K562 (cell line): ENCODE measurements around the gene AMIGO1. TPM values are rescaled to one million over a fixed set of nuclear protein-coding genes. Genes with fewer than 3 reads are reported as not detected.
A peak's percentile ranks its signal among the peaks of the same experiment; 100 is the strongest.

ENCODE experiments used
- ATAC-seq: fragments of 200-7000 bp; cut with Tn5 transposase; 3 replicates; pipeline ENCODE4 v1.9.1; 2020; ENCODE audit warnings: moderate library complexity
- BruUV-seq: library from RNA; stranded (reverse); fragments of 400-500 nt; replicated peaks from 2 replicates; lab custom pipeline; 2021; lab: Mats Ljungman, UMichigan
- CTCF ChIA-PET: fragments of 300-600 bp; formaldehyde crosslinking; extraction: SDS; loops from one replicate; lab custom pipeline; 2021; ENCODE audit warnings: low intra/inter-chr PET ratio; lab: Yijun Ruan, JAX
- POLR2A ChIA-PET: fragments of 300-600, 350-650 bp; sonication (Branson Sonifier 250); formaldehyde crosslinking; extraction: SDS; loops from one replicate; lab custom pipeline; 2021; ENCODE audit warnings: antibody characterized with exemption, inconsistent platforms; lab: Yijun Ruan, JAX
- DNase-seq, 4 experiments: peaks; one replicate each; pipeline versions ENCODE4 v3.0.0 to v3.0.0-alpha.2; 2011 to 2018; ENCODE audit warnings: low spot score in 3 of 4, mixed read lengths in 3 of 4; ENCODE audit errors: extremely low read depth in 1 of 4
- FAIRE-seq: peaks from 2 replicates; lab custom pipeline; 2011; peaks lifted over from hg19 to GRCh38; lab: Jason Lieb, UNC
- H2AFZ ChIP-seq: 2 replicates; pipeline ENCODE4 v1.6.0; 2011; ENCODE audit warnings: low read depth, low read length, control low read depth, inconsistent platforms
- H3K27ac ChIP-seq: fragments of 200-600 bp; 3 replicates; pipeline ENCODE4 v1.8.0; 2011; ENCODE audit warnings: low read depth, mild to moderate bottlenecking, control low read depth, inconsistent platforms, low read length, moderate library complexity, mixed read lengths; ENCODE audit errors: extremely low read depth
- H3K27me3 ChIP-seq, 2 experiments: fragments of 300-600 bp in 1 of 2; 2 replicates in 1 of 2; 3 replicates in 1 of 2; pipeline versions ENCODE4 v1.6.0 to v1.8.0; 2011; ENCODE audit warnings: inconsistent platforms in 2 of 2, low read length in 2 of 2, mild to moderate bottlenecking in 1 of 2, mixed read lengths in 1 of 2, moderate library complexity in 1 of 2; ENCODE audit not compliant: control insufficient read depth in 2 of 2, insufficient read depth in 2 of 2
- H3K36me3 ChIP-seq: fragments of 300-600 bp; 3 replicates; pipeline ENCODE4 v1.8.0; 2011; ENCODE audit warnings: mild to moderate bottlenecking, low read length, inconsistent platforms; ENCODE audit not compliant: control insufficient read depth, insufficient read depth
- H3K4me1 ChIP-seq, 2 experiments: fragments of 200-600 bp in 1 of 2; replicated peaks in 1 of 2; 2 replicates in 1 of 2; 3 replicates in 1 of 2; pipeline versions ENCODE4 v1.5.1 to v1.8.0; 2011; ENCODE audit warnings: inconsistent platforms in 2 of 2, low read length in 2 of 2, mild to moderate bottlenecking in 1 of 2, mixed read lengths in 1 of 2, moderate library complexity in 1 of 2; ENCODE audit not compliant: control insufficient read depth in 2 of 2, insufficient read depth in 2 of 2
- H3K4me2 ChIP-seq: 2 replicates; pipeline ENCODE4 v1.6.1; 2011; ENCODE audit warnings: low read length, control low read depth, inconsistent platforms, mixed read lengths; ENCODE audit not compliant: insufficient read depth
- H3K4me3 ChIP-seq: fragments of 200-600 bp; sonication (generic), shearing (Covaris generic); 2 replicates; pipeline ENCODE4 v1.5.1; 2016; ENCODE audit warnings: control low read depth, inconsistent platforms
- H3K79me2 ChIP-seq: fragments of 200-600 bp; 3 replicates; pipeline ENCODE4 v1.8.0; 2011; ENCODE audit warnings: low read length, inconsistent platforms; ENCODE audit not compliant: control insufficient read depth, insufficient read depth
- H3K9ac ChIP-seq, 2 experiments: 2 replicates each; pipeline versions ENCODE4 v1.6.0 to v1.6.1; 2011; ENCODE audit warnings: low read depth in 2 of 2, low read length in 2 of 2, control low read depth in 1 of 2, inconsistent platforms in 1 of 2, mild to moderate bottlenecking in 1 of 2, mixed read lengths in 1 of 2; ENCODE audit not compliant: insufficient read depth in 1 of 2
- H3K9me1 ChIP-seq: one replicate; pipeline ENCODE4 v1.6.0; 2011; ENCODE audit warnings: inconsistent platforms, mild to moderate bottlenecking, low read length, moderate library complexity; ENCODE audit not compliant: control insufficient read depth, insufficient read depth
- H3K9me3 ChIP-seq: replicated peaks from 2 replicates; pipeline ENCODE4 v1.5.1; 2011; ENCODE audit warnings: low read depth, low read length, inconsistent platforms; ENCODE audit not compliant: control insufficient read depth, insufficient read depth
- H4K20me1 ChIP-seq: replicated peaks from 2 replicates; pipeline ENCODE4 v1.6.1; 2011; ENCODE audit warnings: low read length, inconsistent platforms, mixed read lengths; ENCODE audit not compliant: control insufficient read depth, insufficient read depth
- ARID1B ChIP-seq: fragments of 450-650 bp; IDR thresholded peaks from 2 replicates; pipeline ENCODE4 v1.6.1; 2016; ENCODE audit warnings: antibody characterized with exemption, mild to moderate bottlenecking, inconsistent platforms
- C11orf30 ChIP-seq: fragments of 450-650 bp; IDR thresholded peaks from 2 replicates; pipeline ENCODE4 v1.6.1; 2016; ENCODE audit warnings: low read depth, mild to moderate bottlenecking
- FOXJ3 ChIP-seq: sonication (generic); formaldehyde crosslinking; IDR thresholded peaks from 2 replicates; pipeline ENCODE4 v1.4.0; 2020; ENCODE audit warnings: mild to moderate bottlenecking, missing genetic modification reagents
- HEY1 ChIP-seq: fragments of 250-450 bp; sonication (Bioruptor Pico); IDR thresholded peaks from 2 replicates; pipeline ENCODE4 v1.5.0; 2020; ENCODE audit warnings: mild to moderate bottlenecking, moderate library complexity, borderline replicate concordance
- ILK ChIP-seq: fragments of 450-650 bp; IDR thresholded peaks from 2 replicates; pipeline ENCODE4 v1.6.1; 2016; ENCODE audit warnings: missing genetic modification characterization, low read depth, mild to moderate bottlenecking, missing compliant biosample characterization, moderate library complexity, borderline replicate concordance
- SRSF1 ChIP-seq: fragments of 200-400 bp; formaldehyde crosslinking; IDR thresholded peaks from 2 replicates; pipeline ENCODE4 v1.6.1; 2017; ENCODE audit warnings: mild to moderate bottlenecking, low read depth, low read length, moderate library complexity
- TRIM24 ChIP-seq, 2 experiments: fragments of 450-650 bp; IDR thresholded peaks; 2 replicates each; pipeline ENCODE4 v1.6.1; 2016
- YY1 ChIP-seq, 3 experiments: IDR thresholded peaks; 2 replicates each; pipeline ENCODE4 v1.6.1; 2011; ENCODE audit warnings: low read length in 2 of 3, mild to moderate bottlenecking in 2 of 3, moderate library complexity in 2 of 3, borderline replicate concordance in 1 of 3, control low read depth in 1 of 3, low read depth in 1 of 3; ENCODE audit not compliant: insufficient read depth in 3 of 3, insufficient replicate concordance in 2 of 3, control insufficient read depth in 1 of 3, insufficient read length in 1 of 3; ENCODE audit errors: extremely low read depth in 1 of 3
- ZNF253 ChIP-seq: fragments of 250-450 bp; sonication (Bioruptor Pico); conservative IDR thresholded peaks from 2 replicates; pipeline ENCODE4 v1.6.1; 2021; ENCODE audit warnings: mild to moderate bottlenecking
- WGBS: fragments of 100-300 bp; shearing (Covaris generic); methylation state at CpG from one replicate; pipeline ENCODE4 v1.1.6; 2016; ENCODE audit warnings: low coverage, mixed read lengths; ENCODE audit not compliant: insufficient coverage; ENCODE audit errors: missing lambda C conversion rate; 5-methylcytosine and 5-hydroxymethylcytosine counted together
- in situ Hi-C: fragments of 300-500 bp; cut with MboI; formaldehyde crosslinking; loops from 4 replicates; pipeline ENCODE4 v1.15.0; 2018; ENCODE audit warnings: inconsistent platforms, mixed read lengths
- intact Hi-C: fragments of 100-400 bp; cut with micrococcal nuclease; formaldehyde crosslinking; loops from 2 replicates; pipeline ENCODE4 v1.14.2; 2022
- polyA plus RNA-seq, 8 experiments: library from polyadenylated mRNA; depleted of rRNA in 4 of 8; stranded (reverse) in 5 of 8; unstranded in 3 of 8; fragments of >200 nt; fragmentation: Nextera tagmentation in 2 of 8; fragmentation: Illumina TruSeq in 1 of 8; extraction: Ambion mirVana in 2 of 8; extraction: Trizol in 1 of 8; gene quantifications; 2 replicates each; pipeline versions ENCODE4 v1.2.1 to v1.2.3, GENCODE V29; 2011 to 2014; ENCODE audit warnings: inconsistent platforms in 1 of 8, missing spikeins in 1 of 8
- total RNA-seq, 7 experiments: library from RNA; depleted of rRNA in 6 of 7; stranded (reverse); fragments of >200 nt in 6 of 7; fragmentation: Illumina TruSeq in 2 of 7; extraction: Trizol in 2 of 7; gene quantifications; 2 replicates each; pipeline versions ENCODE4 v1.2.1 to v1.2.3, GENCODE V29; 2011 to 2021; ENCODE audit warnings: low replicate concordance in 1 of 7
- TF ChIP-seq, protein P1 (sequence below): fragments of 250-450 bp; sonication (Bioruptor Pico); IDR thresholded peaks from 2 replicates; pipeline ENCODE4 v1.4.0; 2020; ENCODE audit warnings: mild to moderate bottlenecking, moderate library complexity
- TF ChIP-seq, protein P2 (sequence below): fragments of 250-450 bp; sonication (Bioruptor Pico); IDR thresholded peaks from 2 replicates; pipeline ENCODE4 v1.9.0; 2021; ENCODE audit warnings: mild to moderate bottlenecking, inconsistent platforms
- TF ChIP-seq, protein P3 (sequence below): fragments of 250-450 bp; sonication (Bioruptor Pico); IDR thresholded peaks from 2 replicates; pipeline ENCODE4 v1.4.0; 2020; ENCODE audit warnings: mild to moderate bottlenecking

Gene AMIGO1
- total and polyA plus RNA-seq, 9 of the 15 experiments (the other 6 are each of a cell fraction or from before 2014, with no cell fraction given): 0.24 to 1.0 (median 0.54) TPM

DNA sequence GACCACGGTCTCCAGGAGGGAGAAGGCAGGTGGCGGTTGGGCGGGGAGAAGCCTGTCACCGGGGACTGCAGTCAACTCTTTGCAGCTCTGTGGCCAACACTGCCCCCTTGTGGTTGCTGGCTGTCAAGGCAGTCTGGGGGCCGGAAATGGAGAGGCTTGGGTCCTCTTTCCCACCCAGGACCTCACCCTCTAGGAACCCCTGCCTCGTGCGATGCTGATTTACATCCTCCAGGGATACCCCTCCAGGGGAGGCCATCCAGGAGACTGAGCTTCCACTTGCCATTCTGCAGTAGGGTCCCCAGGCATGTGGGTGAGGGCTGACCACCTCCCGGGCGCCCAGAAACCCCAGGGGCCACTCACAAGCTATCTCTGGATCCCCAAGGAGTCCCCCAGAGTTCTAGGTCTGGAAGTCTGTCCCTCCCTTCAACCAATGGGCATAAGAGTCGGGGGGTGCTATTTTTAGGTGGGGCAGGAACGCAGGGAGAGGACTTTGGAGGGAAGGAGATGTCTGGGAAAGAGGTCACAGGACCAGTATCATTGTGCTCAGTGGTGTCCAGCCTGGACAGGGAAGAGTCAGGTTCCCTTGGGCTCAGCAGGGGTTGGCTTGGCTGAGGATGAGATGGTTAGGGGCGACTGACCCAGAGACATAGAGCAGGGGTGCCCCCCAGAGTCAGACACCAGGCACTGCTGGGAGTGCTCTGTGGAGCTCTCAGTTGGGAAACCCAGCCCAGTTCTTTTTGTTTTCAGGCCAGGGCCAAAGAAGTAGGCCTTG, 23.0 kb upstream of the AMIGO1 start:
- in situ Hi-C loops: loop anchor here (5.0 kb wide), 2 partner anchors 35 to 270 kb away; no protein-coding TSS in a partner anchor
- no peaks in the 10 kb centered on the region for H3K79me2 ChIP-seq
- FAIRE-seq (peak; percentile 90), ATAC-seq (peak; percentile 92), DNase-seq (peak; percentile 88 to 91 (median 90))
- POLR2A ChIA-PET: interaction anchor here (0.6 to 4.9 kb wide), 20 partner anchors 10 to 1205 kb away, joined by 3 to 21 read pairs (median 4); partner anchors contain the start of genes ATXN7L2, CYB561D1, GNAI3 and PSMA5
- WGBS: 12% methylated on average over 12 of the region's 12 CpGs
- peak overlapping the region; percentile 97 for H2AFZ ChIP-seq
- no peaks in the 10 kb centered on the region for H3K36me3 ChIP-seq
- H3K9ac ChIP-seq: peak overlapping the region; percentile 12 to 21; a peak in 2 of 4 replicates
- H3K9me3 ChIP-seq: no peaks in the 10 kb centered on the region
- H3K9me1 ChIP-seq: no peaks in the 10 kb centered on the region
- H4K20me1 ChIP-seq: no peaks in the 10 kb centered on the region
- intact Hi-C loops: loop anchor here (1.0 to 10.0 kb wide), 9 partner anchors 32 to 418 kb away; partner anchors contain the start of genes CYB561D1 and ELAPOR1
- H3K4me1 ChIP-seq: peaks cover 9 to 14% of the 10 kb centered on the region in 2 experiments; a peak in 4 of 5 replicates
- peaks cover 5 to 14% of the 10 kb centered on the region in 2 experiments for H3K27me3 ChIP-seq
- peak overlapping the region; percentile 67 for H3K4me2 ChIP-seq
- peak overlapping the region; percentile 63; the same call in 2 of the 3 replicates for H3K27ac ChIP-seq
- CTCF ChIA-PET: interaction anchor here (0.5 to 5.3 kb wide), 10 partner anchors 14 to 1750 kb away, joined by 3 to 131 read pairs (median 5); partner anchors contain the start of gene CYB561D1
- no TSS peak for BruUV-seq
- no peak overlapping the region for H3K4me3 ChIP-seq
- TF ChIP-seq, protein P1, sequence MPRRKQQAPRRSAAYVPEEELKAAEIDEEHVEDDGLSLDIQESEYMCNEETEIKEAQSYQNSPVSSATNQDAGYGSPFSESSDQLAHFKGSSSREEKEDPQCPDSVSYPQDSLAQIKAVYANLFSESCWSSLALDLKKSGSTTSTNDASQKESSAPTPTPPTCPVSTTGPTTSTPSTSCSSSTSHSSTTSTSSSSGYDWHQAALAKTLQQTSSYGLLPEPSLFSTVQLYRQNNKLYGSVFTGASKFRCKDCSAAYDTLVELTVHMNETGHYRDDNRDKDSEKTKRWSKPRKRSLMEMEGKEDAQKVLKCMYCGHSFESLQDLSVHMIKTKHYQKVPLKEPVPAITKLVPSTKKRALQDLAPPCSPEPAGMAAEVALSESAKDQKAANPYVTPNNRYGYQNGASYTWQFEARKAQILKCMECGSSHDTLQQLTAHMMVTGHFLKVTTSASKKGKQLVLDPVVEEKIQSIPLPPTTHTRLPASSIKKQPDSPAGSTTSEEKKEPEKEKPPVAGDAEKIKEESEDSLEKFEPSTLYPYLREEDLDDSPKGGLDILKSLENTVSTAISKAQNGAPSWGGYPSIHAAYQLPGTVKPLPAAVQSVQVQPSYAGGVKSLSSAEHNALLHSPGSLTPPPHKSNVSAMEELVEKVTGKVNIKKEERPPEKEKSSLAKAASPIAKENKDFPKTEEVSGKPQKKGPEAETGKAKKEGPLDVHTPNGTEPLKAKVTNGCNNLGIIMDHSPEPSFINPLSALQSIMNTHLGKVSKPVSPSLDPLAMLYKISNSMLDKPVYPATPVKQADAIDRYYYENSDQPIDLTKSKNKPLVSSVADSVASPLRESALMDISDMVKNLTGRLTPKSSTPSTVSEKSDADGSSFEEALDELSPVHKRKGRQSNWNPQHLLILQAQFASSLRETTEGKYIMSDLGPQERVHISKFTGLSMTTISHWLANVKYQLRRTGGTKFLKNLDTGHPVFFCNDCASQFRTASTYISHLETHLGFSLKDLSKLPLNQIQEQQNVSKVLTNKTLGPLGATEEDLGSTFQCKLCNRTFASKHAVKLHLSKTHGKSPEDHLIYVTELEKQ: no peak
- TF ChIP-seq SRSF1: no peak
- no peak for TF ChIP-seq FOXJ3 (CRISPR knock-in tag)
- 0 out of 4 replicates have a peak, but pooled peaks of 1 of the 2 experiments have one; percentile 6 for TF ChIP-seq TRIM24 (IDR thresholded peaks at IDR 0.05)
- TF ChIP-seq, protein P2, sequence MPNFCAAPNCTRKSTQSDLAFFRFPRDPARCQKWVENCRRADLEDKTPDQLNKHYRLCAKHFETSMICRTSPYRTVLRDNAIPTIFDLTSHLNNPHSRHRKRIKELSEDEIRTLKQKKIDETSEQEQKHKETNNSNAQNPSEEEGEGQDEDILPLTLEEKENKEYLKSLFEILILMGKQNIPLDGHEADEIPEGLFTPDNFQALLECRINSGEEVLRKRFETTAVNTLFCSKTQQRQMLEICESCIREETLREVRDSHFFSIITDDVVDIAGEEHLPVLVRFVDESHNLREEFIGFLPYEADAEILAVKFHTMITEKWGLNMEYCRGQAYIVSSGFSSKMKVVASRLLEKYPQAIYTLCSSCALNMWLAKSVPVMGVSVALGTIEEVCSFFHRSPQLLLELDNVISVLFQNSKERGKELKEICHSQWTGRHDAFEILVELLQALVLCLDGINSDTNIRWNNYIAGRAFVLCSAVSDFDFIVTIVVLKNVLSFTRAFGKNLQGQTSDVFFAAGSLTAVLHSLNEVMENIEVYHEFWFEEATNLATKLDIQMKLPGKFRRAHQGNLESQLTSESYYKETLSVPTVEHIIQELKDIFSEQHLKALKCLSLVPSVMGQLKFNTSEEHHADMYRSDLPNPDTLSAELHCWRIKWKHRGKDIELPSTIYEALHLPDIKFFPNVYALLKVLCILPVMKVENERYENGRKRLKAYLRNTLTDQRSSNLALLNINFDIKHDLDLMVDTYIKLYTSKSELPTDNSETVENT (CRISPR knock-in tag): 0 out of 2 replicates have a peak, but pooled peaks have one; percentile 35
- TF ChIP-seq ARID1B: no peak
- no peak for TF ChIP-seq YY1 (IDR thresholded peaks at IDR 0.05; ENCODE audit: borderline replicate concordance in 1 of 3, control insufficient read depth in 1 of 3, extremely low read depth in 1 of 3, insufficient read depth in 3 of 3, insufficient read length in 1 of 3, insufficient replicate concordance in 2 of 3, low read depth in 1 of 3, low read length in 2 of 3)
- TF ChIP-seq, protein P3, sequence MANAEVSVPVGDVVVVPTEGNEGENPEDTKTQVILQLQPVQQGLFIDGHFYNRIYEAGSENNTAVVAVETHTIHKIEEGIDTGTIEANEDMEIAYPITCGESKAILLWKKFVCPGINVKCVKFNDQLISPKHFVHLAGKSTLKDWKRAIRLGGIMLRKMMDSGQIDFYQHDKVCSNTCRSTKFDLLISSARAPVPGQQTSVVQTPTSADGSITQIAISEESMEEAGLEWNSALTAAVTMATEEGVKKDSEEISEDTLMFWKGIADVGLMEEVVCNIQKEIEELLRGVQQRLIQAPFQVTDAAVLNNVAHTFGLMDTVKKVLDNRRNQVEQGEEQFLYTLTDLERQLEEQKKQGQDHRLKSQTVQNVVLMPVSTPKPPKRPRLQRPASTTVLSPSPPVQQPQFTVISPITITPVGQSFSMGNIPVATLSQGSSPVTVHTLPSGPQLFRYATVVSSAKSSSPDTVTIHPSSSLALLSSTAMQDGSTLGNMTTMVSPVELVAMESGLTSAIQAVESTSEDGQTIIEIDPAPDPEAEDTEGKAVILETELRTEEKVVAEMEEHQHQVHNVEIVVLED (CRISPR knock-in tag): no peak
- TF ChIP-seq C11orf30: no peak
- no peak for TF ChIP-seq HEY1
- no peak for TF ChIP-seq ILK (tag)
- TF ChIP-seq ZNF253 (CRISPR knock-in tag): no peak
